Measurements from ENCODE around the gene MYBL2.
A peak's percentile ranks its signal among the peaks of the same experiment; 100 is the strongest.

The MYBL2 gene

GRCh38 chr20:43686820-43687219 lies 19.9 kb downstream of the MYBL2 start:
- TF ChIP-seq, protein P1, sequence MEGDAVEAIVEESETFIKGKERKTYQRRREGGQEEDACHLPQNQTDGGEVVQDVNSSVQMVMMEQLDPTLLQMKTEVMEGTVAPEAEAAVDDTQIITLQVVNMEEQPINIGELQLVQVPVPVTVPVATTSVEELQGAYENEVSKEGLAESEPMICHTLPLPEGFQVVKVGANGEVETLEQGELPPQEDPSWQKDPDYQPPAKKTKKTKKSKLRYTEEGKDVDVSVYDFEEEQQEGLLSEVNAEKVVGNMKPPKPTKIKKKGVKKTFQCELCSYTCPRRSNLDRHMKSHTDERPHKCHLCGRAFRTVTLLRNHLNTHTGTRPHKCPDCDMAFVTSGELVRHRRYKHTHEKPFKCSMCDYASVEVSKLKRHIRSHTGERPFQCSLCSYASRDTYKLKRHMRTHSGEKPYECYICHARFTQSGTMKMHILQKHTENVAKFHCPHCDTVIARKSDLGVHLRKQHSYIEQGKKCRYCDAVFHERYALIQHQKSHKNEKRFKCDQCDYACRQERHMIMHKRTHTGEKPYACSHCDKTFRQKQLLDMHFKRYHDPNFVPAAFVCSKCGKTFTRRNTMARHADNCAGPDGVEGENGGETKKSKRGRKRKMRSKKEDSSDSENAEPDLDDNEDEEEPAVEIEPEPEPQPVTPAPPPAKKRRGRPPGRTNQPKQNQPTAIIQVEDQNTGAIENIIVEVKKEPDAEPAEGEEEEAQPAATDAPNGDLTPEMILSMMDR (IDR thresholded peaks at IDR 0.05) = no peak
- TF ChIP-seq ZFX (IDR thresholded peaks at IDR 0.05; ENCODE audit: borderline replicate concordance) = no peak
- H3K27ac ChIP-seq = no peak overlapping the region

GRCh38 chr20:43689165-43689564 lies 22.3 kb downstream of the MYBL2 start:
- H3K27ac ChIP-seq = no peak overlapping the region
- no peak for TF ChIP-seq ZFX (IDR thresholded peaks at IDR 0.05; ENCODE audit: borderline replicate concordance)
- TF ChIP-seq, protein P1 (IDR thresholded peaks at IDR 0.05) = no peak

DNA sequence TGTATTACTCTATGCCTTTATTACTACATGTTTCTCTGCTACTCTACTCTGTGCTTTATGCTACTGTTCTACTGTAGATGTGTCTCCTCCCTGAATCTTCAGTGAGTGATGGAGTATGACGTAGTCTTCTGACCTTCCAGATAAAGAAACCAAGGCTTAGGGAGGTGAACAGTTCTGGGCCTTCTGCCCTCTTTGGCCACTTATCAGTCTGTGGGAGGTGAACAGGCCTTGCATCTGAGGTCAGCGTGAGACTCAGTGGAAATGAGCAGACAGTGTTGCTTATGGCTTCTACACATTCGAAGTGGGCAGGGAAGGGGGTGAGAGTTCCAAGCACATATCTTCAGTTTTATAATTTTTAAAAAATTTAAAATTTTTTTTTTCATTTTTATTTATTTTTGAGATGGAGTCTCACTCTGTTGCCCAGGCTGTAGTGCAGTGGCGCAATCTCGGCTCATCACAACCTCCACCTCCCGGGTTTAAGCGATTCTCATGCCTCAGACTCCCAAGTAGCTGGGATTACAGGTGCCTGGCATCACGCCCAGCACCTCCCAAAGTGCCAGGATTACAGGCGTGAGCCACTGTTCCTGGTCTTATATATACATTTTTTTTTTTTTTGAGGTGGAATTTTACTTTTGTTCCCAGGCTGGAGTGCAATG lies 24.2 kb downstream of the MYBL2 start:
- no peak overlapping the region for H3K27ac ChIP-seq
- TF ChIP-seq, protein P1 (IDR thresholded peaks at IDR 0.05) = no peak
- no peak for TF ChIP-seq ZFX (IDR thresholded peaks at IDR 0.05; ENCODE audit: borderline replicate concordance)

DNA sequence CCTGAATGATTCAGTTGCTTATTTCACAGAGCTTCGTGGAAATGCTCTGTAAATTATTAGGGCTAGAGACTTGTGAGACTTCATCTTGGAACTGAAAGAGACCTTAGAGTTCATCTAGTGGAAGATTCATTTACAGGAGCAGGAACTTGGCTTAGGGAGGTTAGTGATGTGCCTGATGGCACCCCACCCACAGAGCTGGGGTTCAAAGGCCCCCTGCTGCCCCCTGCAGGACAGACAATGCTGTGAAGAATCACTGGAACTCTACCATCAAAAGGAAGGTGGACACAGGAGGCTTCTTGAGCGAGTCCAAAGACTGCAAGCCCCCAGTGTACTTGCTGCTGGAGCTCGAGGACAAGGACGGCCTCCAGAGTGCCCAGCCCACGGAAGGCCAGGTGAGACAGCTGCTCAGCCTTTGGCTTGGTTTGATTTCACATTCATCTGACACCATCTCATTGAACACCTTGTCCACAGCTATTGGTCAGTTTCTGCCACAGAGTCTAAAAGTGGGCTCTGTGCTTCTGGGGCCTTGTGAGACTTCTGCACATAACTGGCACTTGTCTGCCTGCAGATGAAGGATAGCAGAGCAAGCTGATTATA lies 25.1 kb downstream of the MYBL2 start:
- TF ChIP-seq ZFX (IDR thresholded peaks at IDR 0.05; ENCODE audit: borderline replicate concordance) = no peak
- TF ChIP-seq, protein P1 (IDR thresholded peaks at IDR 0.05) = peak; percentile 73
- no peak overlapping the region for H3K27ac ChIP-seq

DNA sequence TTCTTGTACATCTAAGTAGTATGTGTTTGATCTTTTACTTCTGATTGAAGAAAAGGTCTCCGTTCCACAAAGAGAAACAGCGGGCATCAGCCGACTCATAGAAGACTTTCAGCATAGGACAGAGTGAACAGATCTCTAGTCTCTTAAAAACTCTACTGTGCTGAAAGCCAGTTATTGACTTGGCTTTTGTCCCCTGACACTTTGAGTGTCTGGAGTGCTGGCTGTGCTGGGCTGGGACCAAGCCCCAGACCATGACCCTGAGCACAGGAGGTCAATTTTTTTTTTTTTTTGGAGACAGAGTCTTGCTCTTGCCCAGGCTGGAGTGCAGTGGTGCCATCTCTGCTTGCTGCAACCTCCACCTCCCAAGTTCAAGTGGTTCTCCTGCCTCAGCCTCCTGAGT lies 27.8 kb downstream of the MYBL2 start:
- no peak overlapping the region for H3K27ac ChIP-seq
- TF ChIP-seq, protein P1 (IDR thresholded peaks at IDR 0.05) = no peak
- no peak for TF ChIP-seq ZFX (IDR thresholded peaks at IDR 0.05; ENCODE audit: borderline replicate concordance)

- TF ChIP-seq, protein P1 (IDR thresholded peaks at IDR 0.05) = no peak
- TF ChIP-seq ZFX (IDR thresholded peaks at IDR 0.05; ENCODE audit: borderline replicate concordance) = no peak
- H3K27ac ChIP-seq = no peak overlapping the region
Measured at GRCh38 chr20:43695571-43695970, 28.7 kb downstream of the MYBL2 start.

- TF ChIP-seq ZFX (IDR thresholded peaks at IDR 0.05; ENCODE audit: borderline replicate concordance) = no peak
- TF ChIP-seq, protein P1 (IDR thresholded peaks at IDR 0.05) = no peak
- no peak overlapping the region for H3K27ac ChIP-seq
Measured at GRCh38 chr20:43699941-43700565, 33.1 kb downstream of the MYBL2 start.

Measured in 22Rv1 (cell line).